Erythroblast (primary cell): Measurements from ENCODE around the gene NHSL2.

Experiments used
- GATA1 ChIP-seq: IDR thresholded peaks from 2 replicates; pipeline ENCODE4 v1.6.1; 2011; ENCODE audit warnings: low read depth, mild to moderate bottlenecking, control low read depth, low read length, moderate library complexity
- POLR2A ChIP-seq: IDR thresholded peaks from 2 replicates; pipeline ENCODE4 v1.6.1; 2011; ENCODE audit warnings: mild to moderate bottlenecking, low read length

GRCh38 chrX:71936632-71937031 is 26.0 kb downstream of the NHSL2 start:
- no peak for TF ChIP-seq POLR2A
- no peak for TF ChIP-seq GATA1
